Peyer's patch (tissue), 4 donors: ENCODE data around the gene ZMIZ1. TPM values are rescaled to one million over a fixed set of nuclear protein-coding genes. Genes with fewer than 3 reads are reported as not detected.

Experiments
- DNase-seq, 3 donors: peaks; one replicate each; pipeline ENCODE4 v3.0.0-alpha.2; 2017 to 2019
- H3K27ac ChIP-seq, 4 donors: fragments of 200-600 bp; sonication (generic); one replicate each; pipeline ENCODE4 v1.5.1; 2016 to 2019
- H3K27me3 ChIP-seq, 2 donors: fragments of 200-600 bp; sonication (generic); one replicate each; pipeline ENCODE4 v1.5.1; 2019
- H3K36me3 ChIP-seq, 3 donors: fragments of 200-600 bp; sonication (generic); one replicate each; pipeline ENCODE4 v1.5.1; 2016 to 2019
- H3K4me1 ChIP-seq, 4 donors: fragments of 200-600 bp; sonication (generic); one replicate each; pipeline ENCODE4 v1.5.1; 2016 to 2019
- H3K4me3 ChIP-seq, 4 donors: fragments of 200-600 bp; sonication (generic); 1 replicate in 3 of 4; 2 replicates in 1 of 4; pipeline ENCODE4 v1.5.1; 2016 to 2019; ENCODE audit warnings: mild to moderate bottlenecking in 1 of 4
- H3K9me3 ChIP-seq, 4 donors: fragments of 200-600 bp; sonication (generic); one replicate each; pipeline ENCODE4 v1.5.1; 2016 to 2019; ENCODE audit warnings: mild to moderate bottlenecking in 1 of 4
- CTCF ChIP-seq, 6 experiments: fragments of 450-650 bp in 4 of 6; fragments of 200-600 bp in 2 of 6; sonication (generic) in 1 of 6; IDR thresholded peaks; one replicate each; pipeline ENCODE4 v1.5.1; 2017 to 2019; ENCODE audit warnings: antibody characterized with exemption in 6 of 6, mild to moderate bottlenecking in 3 of 6, moderate library complexity in 1 of 6
- POLR2A ChIP-seq, 2 donors: fragments of 450-650 bp; IDR thresholded peaks; one replicate each; pipeline ENCODE4 v1.5.1; 2017; ENCODE audit warnings: antibody characterized with exemption in 2 of 2, mild to moderate bottlenecking in 2 of 2, moderate library complexity in 2 of 2
- total RNA-seq, 4 donors: library from RNA; depleted of rRNA; stranded (reverse); fragments of >200 nt; gene quantifications; one replicate each; pipeline ENCODE4 v1.1.0, GENCODE V29; 2016

The ZMIZ1 gene
- total RNA-seq, 4 donors from 2014 or later, result 40.4 to 86.7 (median 73.2) TPM

GRCh38 chr10:79082631-79083596 is 14.1 kb downstream of the ZMIZ1 start:
- Histone ChIP-seq H3K4me1 (peaks cover 12 to 99% (median 36%) of the 10 kb centered on the region in 4 donors), H3K27me3 (no peaks in the 10 kb centered on the region), H3K27ac (peak overlapping the region; percentile 21 to 82 (median 60)), H3K9me3 (no peaks in the 10 kb centered on the region), H3K4me3 (no peak overlapping the region), H3K36me3 (no peaks in the 10 kb centered on the region)
- no peak for DNase-seq
- no peak for TF ChIP-seq CTCF (IDR thresholded peaks at IDR 0.05)
- no peak for TF ChIP-seq POLR2A (IDR thresholded peaks at IDR 0.05)

GRCh38 chr10:79084012-79084971 is 15.5 kb downstream of the ZMIZ1 start:
- peaks cover 12 to 97% (median 26%) of the 10 kb centered on the region in 4 donors for H3K4me1 ChIP-seq
- H3K9me3 ChIP-seq, result no peaks in the 10 kb centered on the region
- H3K36me3 ChIP-seq, result no peaks in the 10 kb centered on the region
- no peak for TF ChIP-seq POLR2A (IDR thresholded peaks at IDR 0.05)
- peak overlapping the region in 1 of 4 donors; percentile 0 for H3K4me3 ChIP-seq
- DNase-seq, result peak; percentile 61 to 92 (median 91)
- H3K27me3 ChIP-seq, result no peaks in the 10 kb centered on the region
- peak overlapping the region; percentile 31 to 82 (median 60) for H3K27ac ChIP-seq

GRCh38 chr10:79084972-79085597 is 16.3 kb downstream of the ZMIZ1 start:
- TF ChIP-seq CTCF (IDR thresholded peaks at IDR 0.05) (no peak), POLR2A (IDR thresholded peaks at IDR 0.05) (no peak)
- Histone ChIP-seq H3K4me3 (peak overlapping the region in 1 of 4 donors; percentile 0), H3K9me3 (no peaks in the 10 kb centered on the region), H3K27ac (peak overlapping the region; percentile 31 to 82 (median 59)), H3K36me3 (no peaks in the 10 kb centered on the region), H3K4me1 (peaks cover 10 to 97% (median 23%) of the 10 kb centered on the region in 4 donors), H3K27me3 (no peaks in the 10 kb centered on the region)
- DNase-seq, result peak in 2 of 3 donors; percentile 62 to 66

GRCh38 chr10:79086822-79087221 is 18.1 kb downstream of the ZMIZ1 start:
- Histone ChIP-seq H3K27ac (no peak overlapping the region), H3K27me3 (no peaks in the 10 kb centered on the region), H3K36me3 (no peaks in the 10 kb centered on the region), H3K4me1 (peaks cover 10 to 97% (median 19%) of the 10 kb centered on the region in 4 donors), H3K9me3 (no peaks in the 10 kb centered on the region), H3K4me3 (no peak overlapping the region)
- TF ChIP-seq CTCF (IDR thresholded peaks at IDR 0.05) (no peak), POLR2A (IDR thresholded peaks at IDR 0.05) (no peak)
- no peak for DNase-seq

GRCh38 chr10:79087721-79088120 is 19.0 kb downstream of the ZMIZ1 start:
- Histone ChIP-seq H3K4me1 (peaks cover 10 to 97% (median 17%) of the 10 kb centered on the region in 4 donors), H3K27me3 (no peaks in the 10 kb centered on the region), H3K27ac (peak overlapping the region in 1 of 4 donors; percentile 2), H3K9me3 (no peaks in the 10 kb centered on the region), H3K36me3 (no peaks in the 10 kb centered on the region), H3K4me3 (no peak overlapping the region)
- no peak for TF ChIP-seq POLR2A (IDR thresholded peaks at IDR 0.05)
- no peak for TF ChIP-seq CTCF (IDR thresholded peaks at IDR 0.05)
- no peak for DNase-seq
